Bone marrow (tissue), 2 donors: ENCODE data around the gene XYLT1.

Source experiments
- DNase-seq, 2 donors: peaks; one replicate each; lab custom pipeline; 2025; lab: John Stamatoyannopoulos, UW

Gene XYLT1

GRCh38 chr16:17333229-17333628 is 137.5 kb downstream of the XYLT1 start:
- no peak for DNase-seq

DNA sequence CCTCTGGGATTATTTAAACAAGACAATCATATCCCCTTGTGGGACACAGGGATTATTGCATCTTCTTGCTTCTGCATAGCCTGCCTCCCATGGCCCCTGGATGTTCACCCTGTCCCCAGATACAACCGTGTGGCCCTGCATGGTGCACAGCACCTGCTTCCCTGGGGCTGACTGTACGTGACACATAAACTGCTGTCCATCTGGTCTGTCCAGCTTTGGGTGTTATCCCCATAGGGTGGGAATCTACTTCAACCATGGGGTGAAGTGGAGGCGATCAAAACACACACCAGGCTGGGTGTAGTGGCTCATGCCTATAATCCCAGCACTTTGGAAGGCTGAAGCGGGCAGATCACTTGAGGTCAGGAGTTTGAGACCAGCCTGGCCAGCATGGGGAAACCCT is 138.8 kb downstream of the XYLT1 start:
- no peak for DNase-seq

- DNase-seq = no peak
These were observed 139.6 kb downstream of the XYLT1 start for GRCh38 chr16:17331071-17331607.

GRCh38 chr16:17330044-17330443 is 140.7 kb downstream of the XYLT1 start:
- DNase-seq = no peak

DNA sequence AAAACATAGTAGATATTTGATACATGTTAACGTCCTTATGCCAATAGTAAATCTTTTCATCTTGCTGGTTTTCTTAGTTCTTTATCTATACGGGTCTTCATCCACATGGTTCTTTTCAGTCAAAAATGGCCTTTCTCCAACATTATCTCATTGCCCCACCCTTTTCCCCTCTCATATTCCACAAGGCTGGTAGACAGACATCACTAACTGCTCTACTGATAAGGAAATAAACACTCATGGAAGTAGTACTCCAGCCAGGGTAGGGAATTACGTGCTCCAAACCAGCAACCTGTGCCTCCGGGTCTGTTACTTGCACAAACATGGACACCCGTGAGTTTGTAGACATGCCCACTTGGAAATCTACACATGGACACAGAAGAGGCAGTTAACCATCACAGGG is 141.4 kb downstream of the XYLT1 start:
- DNase-seq = no peak

DNA sequence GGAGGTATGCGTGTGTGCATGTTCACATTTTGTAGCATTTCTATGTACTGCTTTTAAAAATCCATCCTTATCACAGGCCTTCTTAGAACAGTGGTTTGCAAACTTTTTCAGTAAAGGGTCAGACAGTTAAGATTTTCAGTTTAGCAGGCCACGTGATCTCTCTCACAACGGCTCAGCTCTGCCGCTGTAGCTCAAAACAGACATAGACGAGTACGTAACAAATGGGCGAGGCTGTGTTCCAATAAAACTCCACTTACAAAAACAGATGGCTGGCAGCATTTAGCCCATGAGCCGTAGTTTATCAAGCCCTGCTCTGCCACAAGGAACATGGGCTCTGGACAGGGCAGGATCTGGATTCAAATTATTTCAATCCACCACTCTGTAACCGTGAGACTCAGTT is 141.8 kb downstream of the XYLT1 start:
- no peak for DNase-seq

DNA sequence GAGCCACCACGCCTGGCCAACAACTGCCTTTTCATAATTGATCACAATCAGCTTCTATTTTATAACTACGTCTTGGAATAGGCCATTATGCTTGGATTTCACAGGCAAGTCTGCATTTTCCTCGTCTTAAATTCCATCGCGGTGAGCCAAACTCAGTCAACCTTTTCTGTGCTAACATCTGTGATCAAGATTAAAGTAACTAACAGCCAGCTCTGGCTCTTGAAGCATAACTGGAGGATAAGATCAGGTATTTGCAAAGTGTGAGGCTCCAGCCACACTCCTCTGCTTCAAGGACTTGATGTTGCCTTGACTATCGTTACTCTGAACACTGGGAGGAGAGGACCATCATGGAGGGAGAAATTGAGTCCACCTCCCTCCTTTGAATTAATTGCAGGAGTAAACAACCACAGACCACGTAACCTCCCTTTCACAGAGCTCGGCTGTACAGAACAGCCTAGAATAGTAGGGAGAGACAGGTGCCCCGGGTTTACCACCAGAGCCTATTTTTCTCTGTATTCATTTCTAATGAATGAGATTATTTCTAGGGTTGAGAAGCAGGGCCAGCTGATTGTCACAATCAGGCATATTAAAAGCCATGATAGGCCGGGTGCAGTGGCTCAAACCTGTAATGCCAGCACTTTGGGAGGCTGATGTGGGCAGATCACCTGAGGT is 143.0 kb downstream of the XYLT1 start:
- DNase-seq = no peak

DNA sequence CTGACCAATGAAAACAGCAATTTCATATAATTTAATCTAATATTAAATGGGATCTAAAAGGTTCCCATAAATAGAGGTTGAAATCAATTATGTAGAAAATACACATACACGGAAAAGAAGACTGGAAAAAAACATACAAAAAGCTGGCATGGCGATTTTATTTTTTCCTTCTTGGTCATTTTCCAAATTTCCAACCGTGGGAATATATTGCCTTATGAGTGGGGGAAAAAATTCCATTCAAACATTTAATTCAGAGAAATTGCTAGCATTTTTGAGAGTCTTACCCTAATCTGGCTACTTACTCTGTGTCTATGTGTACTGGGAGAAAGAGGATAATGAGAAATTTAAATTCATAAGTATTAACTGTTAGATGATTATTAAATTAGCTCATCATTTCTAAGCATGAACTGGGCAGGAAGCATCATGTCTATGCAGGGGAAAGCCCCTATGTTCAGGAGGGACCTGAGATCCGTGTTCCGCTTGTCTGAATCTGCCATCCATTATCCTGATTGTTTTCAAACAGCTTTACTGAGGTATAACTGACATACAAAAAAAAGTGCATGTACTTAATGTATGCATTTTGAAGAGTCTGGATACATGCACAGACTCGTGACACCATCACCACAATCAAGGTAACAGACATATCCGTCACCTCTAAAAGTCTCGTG is 145.2 kb downstream of the XYLT1 start:
- no peak for DNase-seq

DNA sequence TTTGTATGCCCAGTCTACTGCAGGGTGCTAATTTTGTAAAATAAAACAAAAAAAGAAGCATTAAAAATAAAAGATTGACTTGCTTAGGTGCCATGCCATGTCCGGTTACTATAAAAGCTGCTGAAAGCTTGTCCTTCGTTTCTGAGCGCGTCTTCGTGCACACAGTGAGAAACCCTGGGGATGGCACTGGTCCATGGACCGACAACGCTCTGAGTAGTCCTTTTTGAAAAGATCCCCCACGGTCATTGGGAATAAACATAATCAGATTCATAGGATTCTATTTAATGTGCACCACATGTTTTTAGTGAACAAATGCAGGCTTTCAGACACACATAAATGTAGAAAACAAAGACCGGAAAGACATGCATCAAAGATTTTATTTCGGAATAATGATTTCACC is 146.3 kb downstream of the XYLT1 start:
- DNase-seq = no peak

GRCh38 chr16:17323171-17323570 is 147.6 kb downstream of the XYLT1 start:
- DNase-seq = no peak

- DNase-seq = no peak
These were observed 148.9 kb downstream of the XYLT1 start for GRCh38 chr16:17321824-17322223.

DNA sequence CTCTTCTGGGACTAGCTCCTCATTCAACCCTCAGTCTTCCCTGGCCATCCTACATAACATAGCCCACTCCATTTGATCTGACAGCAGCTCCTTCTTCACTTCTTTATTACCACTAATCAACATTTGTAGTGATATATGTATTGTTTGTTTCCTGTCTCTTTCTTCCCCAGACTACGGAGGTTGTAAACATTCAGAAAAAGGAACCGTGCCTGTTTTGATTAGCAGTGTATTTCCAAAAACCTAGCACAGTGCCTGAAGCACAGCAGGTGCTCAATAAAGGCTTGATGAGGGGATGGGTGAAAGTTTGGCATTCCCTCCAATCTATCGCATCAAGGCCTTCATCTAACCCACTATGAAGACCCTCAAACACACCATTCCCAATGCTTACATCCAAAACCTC is 150.8 kb downstream of the XYLT1 start:
- DNase-seq = no peak

GRCh38 chr16:17318238-17318637 is 152.5 kb downstream of the XYLT1 start:
- no peak for DNase-seq

GRCh38 chr16:17316005-17316404 is 154.8 kb downstream of the XYLT1 start:
- no peak for DNase-seq

GRCh38 chr16:17313793-17314547 is 156.8 kb downstream of the XYLT1 start:
- DNase-seq = no peak

- no peak for DNase-seq
These were observed 157.6 kb downstream of the XYLT1 start for GRCh38 chr16:17313085-17313611.

GRCh38 chr16:17312094-17312710 is 158.6 kb downstream of the XYLT1 start:
- no peak for DNase-seq

GRCh38 chr16:17311333-17312093 is 159.2 kb downstream of the XYLT1 start:
- DNase-seq = no peak

DNA sequence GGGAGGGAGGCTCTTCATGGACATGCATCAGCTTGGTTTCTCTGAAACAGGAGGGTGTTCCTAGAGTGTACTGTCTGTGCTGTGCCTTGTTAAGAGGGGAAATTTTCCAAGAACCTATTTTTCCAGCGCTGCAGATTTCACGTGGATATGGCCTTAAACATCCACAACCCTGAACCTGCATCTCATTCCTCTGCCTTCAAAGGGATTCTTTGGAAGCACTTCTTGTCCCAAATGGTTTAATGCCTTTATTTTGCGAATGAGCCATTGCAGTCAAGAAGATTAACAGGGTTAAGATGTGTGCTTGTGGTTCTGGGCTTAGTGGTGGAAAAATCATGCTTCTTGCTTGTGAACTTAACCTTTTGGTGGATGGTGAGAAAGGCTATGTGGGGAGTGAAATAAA is 161.2 kb downstream of the XYLT1 start:
- no peak for DNase-seq

- no peak for DNase-seq
These were observed 162.6 kb downstream of the XYLT1 start for GRCh38 chr16:17308186-17308585.

- no peak for DNase-seq
These were observed 163.3 kb downstream of the XYLT1 start for GRCh38 chr16:17307504-17307903.
